Activated CD8-positive, alpha-beta memory T cell treated with anti-CD3 and anti-CD28 coated beads, Interleukin-2, amount 50 U/mL, for 24 hours (primary cell): ENCODE results near the gene PPP1R14B.

Source experiments
- DNase-seq: peaks from one replicate; pipeline ENCODE4 v3.0.0-alpha.2; 2020; ENCODE audit errors: extremely low read depth

The PPP1R14B gene

DNA sequence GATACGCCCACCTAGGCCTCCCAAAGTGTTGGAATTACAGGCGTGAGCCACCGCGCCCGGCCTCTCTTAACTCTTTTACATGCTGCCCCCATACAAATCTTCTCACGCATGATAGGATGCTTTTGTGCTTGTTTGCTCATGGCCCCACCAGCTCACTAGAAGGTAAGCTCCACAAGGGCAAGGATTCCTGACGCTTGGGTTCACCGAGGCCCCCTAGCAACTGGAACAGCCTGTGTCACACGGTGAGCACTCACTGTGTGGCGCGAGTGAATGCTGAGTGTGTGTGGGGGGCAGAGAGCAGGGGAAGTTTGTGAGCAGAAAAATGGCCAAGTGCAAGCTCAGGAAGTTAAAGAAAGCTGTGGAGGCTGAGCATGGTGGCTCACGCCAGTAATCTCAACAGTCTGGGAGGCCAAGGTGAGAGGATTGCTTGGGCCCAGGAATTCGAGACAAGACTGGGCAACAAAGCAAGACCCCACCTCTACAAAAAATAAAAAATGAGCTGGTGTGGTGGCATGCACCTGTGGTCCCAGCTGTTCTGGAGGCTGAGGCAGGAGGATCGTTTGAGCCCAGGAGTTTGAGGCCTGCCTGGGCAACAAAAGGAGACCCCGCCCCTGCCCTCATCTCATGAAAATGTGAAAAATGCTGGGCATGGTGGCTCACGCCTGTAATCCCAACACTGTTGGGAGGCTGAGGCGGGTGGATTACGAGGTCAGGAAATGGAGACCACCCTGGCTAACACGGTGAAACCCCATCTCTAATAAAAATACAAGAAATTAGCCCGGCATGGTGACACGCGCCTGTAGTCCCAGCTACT lies 35.4 kb upstream of the PPP1R14B start:
- no peak for DNase-seq

- DNase-seq: no peak
Observed at GRCh38 chr11:64278576-64279190, 31.9 kb upstream of the PPP1R14B start.

DNA sequence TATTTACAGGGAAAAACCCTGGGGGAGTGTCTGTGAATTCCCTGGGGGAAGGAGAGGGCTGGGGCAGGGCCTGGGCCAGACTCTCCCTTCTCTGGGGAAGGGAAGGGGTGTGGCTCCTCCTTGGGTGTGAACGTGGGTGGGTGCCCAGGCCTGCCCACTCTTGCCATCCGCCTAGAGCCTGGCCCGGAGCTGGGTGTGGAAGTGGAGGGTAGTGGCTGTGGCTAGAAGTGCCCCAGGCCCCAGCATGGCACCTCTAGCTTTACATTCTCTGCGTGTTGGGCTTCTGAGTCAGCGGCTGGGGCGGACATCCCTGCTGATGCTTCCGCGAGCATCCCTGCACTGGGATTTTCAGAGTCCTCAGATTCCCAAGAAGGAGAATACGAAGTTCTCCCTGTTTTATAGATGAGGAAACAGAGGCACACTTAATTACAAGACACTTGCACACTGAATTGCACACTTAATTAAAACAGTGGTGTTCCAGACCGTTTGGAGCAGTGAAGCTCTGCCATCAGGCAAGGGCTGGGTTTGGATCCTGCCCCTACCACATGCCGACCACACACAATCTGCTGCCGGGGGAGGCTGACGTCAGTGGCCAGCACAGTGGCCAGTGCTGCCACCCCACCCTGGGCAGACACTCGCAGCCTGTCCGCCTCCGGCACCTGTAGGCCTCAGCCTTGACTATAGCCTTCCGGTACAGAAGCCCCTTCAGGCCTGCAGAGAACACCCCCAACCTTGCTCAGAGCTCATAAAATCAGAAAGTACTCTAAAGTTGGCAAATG lies 30.1 kb upstream of the PPP1R14B start:
- DNase-seq: no peak

- DNase-seq: no peak
Observed at GRCh38 chr11:64275841-64276240, 29.1 kb upstream of the PPP1R14B start.

GRCh38 chr11:64275031-64275800 lies 28.5 kb upstream of the PPP1R14B start:
- DNase-seq: no peak

GRCh38 chr11:64269540-64270220 lies 22.9 kb upstream of the PPP1R14B start:
- DNase-seq: peak; percentile 96

DNA sequence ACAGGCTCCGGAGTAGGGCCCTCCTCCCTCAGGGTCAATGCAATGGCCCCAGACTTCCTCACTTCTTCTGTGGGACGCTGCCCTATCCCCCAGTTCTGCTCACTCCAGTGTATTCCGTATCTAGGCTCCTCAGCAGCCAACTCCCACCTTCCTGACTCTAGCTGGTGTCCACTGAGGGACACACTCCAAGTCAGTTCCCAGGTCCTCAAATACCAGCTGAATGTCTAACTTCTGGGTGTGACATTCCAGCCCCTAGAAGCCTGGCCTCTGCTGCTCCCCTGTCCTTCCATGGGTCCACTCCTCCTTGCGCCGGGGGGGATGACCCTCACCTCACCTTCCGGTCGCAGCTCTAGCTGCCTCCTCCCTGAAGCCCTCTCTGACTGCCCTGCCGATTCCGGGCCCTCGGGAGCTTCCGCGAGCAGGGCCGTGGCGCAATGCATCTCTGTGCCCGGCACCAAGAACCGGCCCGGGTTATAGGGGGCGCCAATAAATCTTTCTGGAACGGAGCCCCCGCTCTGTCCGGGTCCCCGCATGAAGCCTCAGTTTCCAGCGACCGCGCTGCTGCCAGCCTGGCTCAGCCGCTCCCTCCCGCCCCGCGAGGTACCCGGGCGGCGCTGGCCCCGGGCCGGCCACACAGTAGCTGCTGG lies 22.3 kb upstream of the PPP1R14B start:
- no peak for DNase-seq

- no peak for DNase-seq
Observed at GRCh38 chr11:64268025-64268892, 21.5 kb upstream of the PPP1R14B start.

- no peak for DNase-seq
Observed at GRCh38 chr11:64267207-64267945, 20.6 kb upstream of the PPP1R14B start.

DNA sequence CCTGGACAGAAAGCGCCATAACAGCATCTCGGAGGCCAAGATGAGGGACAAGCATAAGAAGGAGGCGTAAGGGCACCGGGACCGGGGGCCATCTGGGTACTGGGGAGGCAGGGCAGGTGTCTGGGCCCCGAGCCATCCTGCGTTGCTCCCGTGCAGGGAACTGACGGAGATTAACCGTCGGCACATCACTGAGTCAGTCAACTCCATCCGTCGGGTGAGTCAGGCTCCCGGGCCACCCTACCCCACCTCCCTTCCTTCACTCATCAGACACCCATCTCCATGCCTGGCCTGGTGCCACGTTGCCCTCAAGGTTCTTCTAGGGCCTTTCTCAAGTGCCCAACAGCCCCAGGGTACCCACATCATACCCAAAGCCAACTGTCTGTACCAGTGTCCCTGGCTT lies 19.6 kb upstream of the PPP1R14B start:
- DNase-seq: no peak

DNA sequence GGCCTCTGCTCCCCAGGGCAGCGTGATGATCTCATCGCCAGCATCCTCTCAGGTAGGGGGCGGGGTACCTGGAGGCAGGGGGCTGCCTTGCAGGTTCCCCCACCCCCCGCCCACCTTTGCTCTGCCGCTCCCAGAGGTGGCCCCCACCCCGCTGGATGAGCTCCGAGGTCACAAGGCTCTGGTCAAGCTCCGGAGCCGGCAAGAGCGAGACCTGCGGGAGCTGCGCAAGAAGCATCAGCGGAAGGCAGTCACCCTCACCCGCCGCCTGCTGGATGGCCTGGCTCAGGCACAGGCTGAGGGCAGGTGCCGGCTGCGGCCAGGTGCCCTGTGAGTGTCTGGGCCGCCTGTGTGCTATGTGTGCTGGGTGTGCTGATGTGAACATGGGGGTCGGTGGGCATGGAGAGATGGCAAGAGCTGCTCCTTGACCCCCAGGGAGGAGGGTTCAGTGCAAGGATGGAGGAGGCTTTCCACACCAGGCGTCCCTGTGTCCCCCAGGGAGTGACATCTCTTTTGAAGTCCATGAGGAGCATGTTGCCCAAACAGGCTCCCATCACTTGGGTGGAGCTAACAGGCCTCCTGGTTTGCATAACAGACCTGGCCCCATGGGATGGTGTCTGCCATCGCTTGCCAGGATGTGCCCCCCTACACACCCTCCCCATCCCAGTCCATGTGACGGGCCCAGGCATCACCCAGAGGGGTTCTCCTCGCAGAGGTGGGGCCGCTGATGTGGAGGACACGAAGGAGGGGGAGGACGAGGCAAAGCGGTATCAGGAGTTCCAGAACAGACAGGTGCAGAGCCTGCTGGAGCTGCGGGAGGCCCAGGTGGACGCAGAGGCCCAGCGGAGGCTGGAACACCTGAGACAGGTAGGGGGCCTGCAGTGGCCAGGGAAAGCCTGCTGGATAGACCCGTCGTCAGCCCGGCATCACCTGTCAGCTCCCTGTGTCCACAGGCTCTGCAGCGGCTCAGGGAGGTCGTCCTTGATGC lies 18.7 kb upstream of the PPP1R14B start:
- DNase-seq: no peak

DNA sequence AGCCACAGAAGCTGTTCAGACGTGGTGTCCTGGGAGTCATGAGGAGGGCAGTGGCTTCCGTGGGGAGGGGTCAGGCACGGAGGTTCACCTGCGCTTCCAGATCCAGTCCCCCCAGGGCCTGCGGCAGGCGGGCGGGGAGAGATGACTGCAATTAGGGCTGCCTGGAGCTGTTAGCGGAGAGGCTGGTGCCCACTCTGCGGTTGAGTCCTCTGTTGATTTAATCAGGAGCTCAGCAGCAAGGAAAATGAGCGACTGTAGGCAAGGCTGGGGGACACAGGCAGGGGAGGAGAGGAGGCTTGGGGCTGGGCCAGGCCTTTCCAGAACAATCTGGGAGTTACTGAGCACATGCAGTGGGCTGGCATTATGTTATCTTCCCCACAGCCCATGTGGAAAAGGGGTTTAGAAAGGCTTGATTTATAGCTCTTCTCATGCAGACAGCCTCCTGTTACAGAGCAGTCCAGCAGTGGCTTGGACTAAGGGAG lies 17.7 kb upstream of the PPP1R14B start:
- no peak for DNase-seq

DNA sequence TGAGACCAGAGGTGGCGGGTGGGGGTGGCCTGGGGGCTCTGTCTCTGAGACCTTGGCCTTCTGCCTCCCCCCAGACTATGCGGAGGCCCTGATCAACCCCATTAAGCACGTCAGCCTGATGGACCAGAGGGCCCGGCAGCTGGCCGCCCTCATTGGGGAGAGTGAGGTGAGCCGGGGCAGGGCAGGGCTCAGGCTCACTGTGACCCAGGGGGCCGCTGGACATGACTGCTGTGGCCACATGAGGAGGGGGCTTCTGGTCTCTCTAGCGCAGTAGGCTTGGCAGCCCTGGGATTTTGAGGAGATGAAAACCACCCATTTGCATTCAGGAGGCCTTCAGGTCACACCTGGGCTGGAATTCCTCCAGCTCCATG lies 17.2 kb upstream of the PPP1R14B start:
- no peak for DNase-seq

DNA sequence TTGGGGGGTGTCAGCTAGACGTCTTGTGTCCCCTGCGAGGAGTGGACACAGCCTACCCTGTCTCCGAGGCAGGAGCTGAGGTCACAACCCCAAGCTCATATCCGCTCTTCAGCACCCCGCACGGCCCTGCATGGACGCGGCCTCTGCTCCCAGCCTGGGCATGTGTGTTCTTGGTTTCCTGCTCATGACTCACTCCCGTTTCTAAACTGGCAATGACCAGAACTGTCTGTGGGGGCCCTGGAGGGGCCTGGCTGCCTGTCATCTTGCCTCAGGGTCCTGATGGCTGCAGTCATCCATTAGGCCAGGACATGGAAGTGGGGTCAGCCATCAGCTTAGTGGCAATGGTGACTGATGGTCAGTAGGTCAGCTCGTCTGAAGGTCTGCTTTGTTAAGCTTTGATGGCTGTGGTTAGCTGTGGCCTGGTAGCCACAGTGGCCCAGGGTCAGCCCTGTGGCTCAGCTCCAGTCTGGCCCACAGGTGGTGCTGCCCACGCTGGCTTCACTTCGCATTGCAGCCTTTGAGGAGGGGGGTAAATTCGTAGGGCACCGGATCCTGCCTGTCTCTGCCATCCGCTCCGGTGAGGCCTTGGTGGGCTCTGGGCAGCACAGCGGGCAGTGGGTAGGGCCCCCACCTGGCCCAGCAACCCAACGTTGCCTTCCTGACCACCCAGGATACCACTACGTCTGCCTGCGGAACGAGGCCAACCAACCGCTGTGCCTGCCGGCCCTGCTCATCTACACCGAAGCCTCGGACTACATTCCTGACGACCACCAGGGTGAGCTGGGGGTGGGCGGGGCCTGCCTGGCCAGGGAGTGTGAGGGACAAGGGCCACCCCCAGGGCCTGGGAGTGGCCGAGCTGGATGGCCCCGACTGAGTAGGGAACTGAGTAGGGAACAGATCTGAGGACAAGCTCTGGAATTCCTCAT lies 16.5 kb upstream of the PPP1R14B start:
- DNase-seq: no peak

- no peak for DNase-seq
Observed at GRCh38 chr11:64262271-64263002, 15.7 kb upstream of the PPP1R14B start.

DNA sequence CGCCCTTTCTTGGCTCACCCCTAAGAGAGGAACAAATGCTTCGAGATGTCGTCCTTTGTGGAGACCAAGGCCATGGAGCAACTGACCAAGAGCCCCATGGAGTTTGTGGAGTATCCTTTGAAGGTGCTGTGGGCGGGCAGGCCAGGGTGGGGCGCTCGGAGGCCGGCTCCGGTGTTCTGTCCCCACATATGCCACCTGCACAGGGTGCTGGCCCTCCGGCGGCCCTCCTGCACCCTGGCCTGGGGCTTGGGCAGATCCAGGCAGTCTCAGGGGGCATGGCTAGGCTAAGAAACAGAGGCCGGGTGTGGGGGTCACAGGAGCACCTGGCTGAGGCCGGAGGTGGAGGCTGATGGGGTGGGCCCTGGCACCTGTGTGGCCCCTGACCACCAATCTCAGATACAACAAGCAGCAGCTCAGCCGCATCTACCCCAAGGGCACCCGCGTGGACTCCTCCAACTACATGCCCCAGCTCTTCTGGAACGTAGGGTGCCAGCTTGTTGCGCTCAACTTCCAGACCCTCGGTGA lies 14.9 kb upstream of the PPP1R14B start:
- no peak for DNase-seq
